CD14-positive monocyte (primary cell): Measurements from ENCODE around the gene NRXN3. TPM values are rescaled to one million over a fixed set of nuclear protein-coding genes. Genes with fewer than 3 reads are reported as not detected.

Experiments
- DNase-seq, 3 donors: peaks; one replicate each; pipeline ENCODE4 v3.0.0-alpha.2; 2011 to 2022
- H2AFZ ChIP-seq: 2 replicates; pipeline ENCODE4 v1.6.0; 2012; ENCODE audit warnings: mild to moderate bottlenecking, low read depth, low read length, inconsistent platforms; ENCODE audit not compliant: insufficient read depth, poor library complexity, severe bottlenecking
- H3K27ac ChIP-seq, 2 donors: 1 replicate in 1 of 2; 2 replicates in 1 of 2; pipeline ENCODE4 v1.5.1; 2012 to 2013; ENCODE audit warnings: low read length in 2 of 2, control low read depth in 1 of 2, inconsistent platforms in 1 of 2, low read depth in 1 of 2, mild to moderate bottlenecking in 1 of 2
- H3K27me3 ChIP-seq, 2 donors: one replicate each; pipeline versions ENCODE4 v1.6.0 to v1.6.1; 2011 to 2013; ENCODE audit warnings: low read length in 2 of 2; ENCODE audit not compliant: control insufficient read depth in 2 of 2, insufficient read depth in 2 of 2
- H3K36me3 ChIP-seq, 2 donors: replicated peaks in 1 of 2; 1 replicate in 1 of 2; 2 replicates in 1 of 2; pipeline versions ENCODE4 v1.5.1 to v1.6.1; 2012 to 2013; ENCODE audit warnings: low read length in 2 of 2, control low read depth in 1 of 2, inconsistent platforms in 1 of 2, mild to moderate bottlenecking in 1 of 2; ENCODE audit not compliant: insufficient read depth in 2 of 2, control insufficient read depth in 1 of 2
- H3K4me1 ChIP-seq, 2 donors: 1 replicate in 1 of 2; 2 replicates in 1 of 2; pipeline versions ENCODE4 v1.5.1 to v1.6.1; 2012 to 2013; ENCODE audit warnings: low read length in 2 of 2, control low read depth in 1 of 2, inconsistent platforms in 1 of 2, mild to moderate bottlenecking in 1 of 2, moderate library complexity in 1 of 2; ENCODE audit not compliant: insufficient read depth in 2 of 2, control insufficient read depth in 1 of 2
- H3K4me2 ChIP-seq: replicated peaks from 2 replicates; pipeline ENCODE3; 2012; ENCODE audit warnings: low read length, moderate library complexity, mild to moderate bottlenecking; ENCODE audit not compliant: poor library complexity, severe bottlenecking; ENCODE audit errors: extremely low read depth
- H3K4me3 ChIP-seq, 3 experiments: fragments of 200-600 bp in 1 of 3; sonication (generic) in 1 of 3; replicated peaks in 1 of 3; 1 replicate in 2 of 3; 2 replicates in 1 of 3; pipeline ENCODE4 v1.5.1; 2011 to 2013; ENCODE audit warnings: low read length in 3 of 3, mild to moderate bottlenecking in 3 of 3, control low read depth in 2 of 3, low read depth in 2 of 3, inconsistent platforms in 1 of 3, moderate library complexity in 1 of 3
- H3K79me2 ChIP-seq: 2 replicates; pipeline ENCODE4 v1.6.0; 2012; ENCODE audit warnings: mild to moderate bottlenecking, control low read depth, inconsistent platforms, low read length, moderate library complexity; ENCODE audit not compliant: insufficient read depth
- H3K9ac ChIP-seq: 2 replicates; pipeline ENCODE4 v1.6.0; 2017; ENCODE audit warnings: low read length, mild to moderate bottlenecking; ENCODE audit not compliant: insufficient read depth, poor library complexity, severe bottlenecking
- H3K9me3 ChIP-seq, 2 donors: replicated peaks in 1 of 2; 1 replicate in 1 of 2; 2 replicates in 1 of 2; pipeline versions ENCODE4 v1.5.1 to v1.6.1; 2012 to 2013; ENCODE audit warnings: low read length in 2 of 2, control low read depth in 1 of 2; ENCODE audit not compliant: control insufficient read depth in 1 of 2, insufficient read depth in 1 of 2
- H4K20me1 ChIP-seq: 2 replicates; pipeline ENCODE4 v1.6.0; 2012; ENCODE audit warnings: mild to moderate bottlenecking, low read length, control low read depth, moderate library complexity; ENCODE audit not compliant: insufficient read depth
- H3K27ac Mint-ChIP-seq, 7 donors: one replicate each; pipeline ENCODE4 v1.8.0; 2020; ENCODE audit warnings: mild to moderate bottlenecking in 7 of 7, mixed read lengths in 7 of 7, moderate library complexity in 6 of 7, inconsistent platforms in 2 of 7
- H3K27me3 Mint-ChIP-seq, 3 donors: one replicate each; pipeline ENCODE4 v1.8.0; 2021 to 2022; ENCODE audit warnings: low read depth in 3 of 3, mild to moderate bottlenecking in 3 of 3, mixed read lengths in 3 of 3, moderate library complexity in 3 of 3, inconsistent platforms in 1 of 3
- H3K36me3 Mint-ChIP-seq, 2 donors: one replicate each; pipeline ENCODE4 v1.8.0; 2020; ENCODE audit warnings: mixed read lengths in 2 of 2, inconsistent platforms in 1 of 2, mild to moderate bottlenecking in 1 of 2
- H3K4me1 Mint-ChIP-seq: one replicate; pipeline ENCODE4 v1.8.0; 2020; ENCODE audit warnings: mild to moderate bottlenecking, mixed read lengths
- H3K4me3 Mint-ChIP-seq, 2 donors: one replicate each; pipeline ENCODE4 v1.8.0; 2020; ENCODE audit warnings: mild to moderate bottlenecking in 2 of 2, mixed read lengths in 2 of 2, moderate library complexity in 1 of 2
- H3K9me3 Mint-ChIP-seq, 7 donors: one replicate each; pipeline ENCODE4 v1.8.0; 2020 to 2022; ENCODE audit warnings: mixed read lengths in 7 of 7, mild to moderate bottlenecking in 6 of 7, moderate library complexity in 6 of 7, inconsistent platforms in 2 of 7
- CTCF ChIP-seq: fragments of 200-600 bp; IDR thresholded peaks from one replicate; pipeline ENCODE4 v1.8.0; 2022; ENCODE audit warnings: antibody characterized with exemption, mild to moderate bottlenecking
- WGBS: methylation state at CpG from one replicate; pipeline ENCODE4 v1.1.5; 2013; ENCODE audit warnings: missing lambda C conversion rate; ENCODE audit not compliant: insufficient coverage; 5-methylcytosine and 5-hydroxymethylcytosine counted together
- intact Hi-C, 2 donors: fragments of 100-400 bp; cut with micrococcal nuclease; formaldehyde crosslinking; loops; one replicate each; pipeline versions ENCODE4 v1.15.0 to v1.15.1; 2023
- polyA plus RNA-seq, 3 donors: library from polyadenylated mRNA; depleted of rRNA in 1 of 3; unstranded in 2 of 3; stranded (reverse) in 1 of 3; fragments of 300-500 nt in 2 of 3; fragments of >200 nt in 1 of 3; fragmentation: Illumina TruSeq in 2 of 3; gene quantifications; 1 replicate in 2 of 3; 2 replicates in 1 of 3; pipeline ENCODE4 v1.2.3, GENCODE V29; 2012 to 2021

NRXN3 gene
- polyA plus RNA-seq, 3 donors = not detected

GRCh38 chr14:79279645-79280597 lies 1109.7 kb downstream of the NRXN3 start:
- no peak overlapping the region for H3K4me3 ChIP-seq
- H3K27me3 Mint-ChIP-seq = peaks cover 55 to 67% (median 58%) of the 10 kb centered on the region in 3 donors
- no peaks in the 10 kb centered on the region for H3K36me3 ChIP-seq
- no peaks in the 10 kb centered on the region for H3K79me2 ChIP-seq
- TF ChIP-seq CTCF = no peak
- peaks cover 0 to 22% of the 10 kb centered on the region in 2 donors for H3K9me3 ChIP-seq
- H3K27me3 ChIP-seq = peaks cover 38 to 70% of the 10 kb centered on the region in 2 donors
- H3K9me3 Mint-ChIP-seq = peaks cover 0 to 13% (median 7%) of the 10 kb centered on the region in 7 donors
- no peak overlapping the region for H3K9ac ChIP-seq
- H3K4me1 ChIP-seq = no peaks in the 10 kb centered on the region
- no peak overlapping the region for H3K4me2 ChIP-seq
- WGBS = 4% methylated on average over 10 of the region's 41 CpGs
- intact Hi-C loops = no loop called here
- H3K4me1 Mint-ChIP-seq = peaks cover 3% of the 10 kb centered on the region
- H3K4me3 Mint-ChIP-seq = peak overlapping the region; percentile 32 to 89
- no peak overlapping the region for H3K27ac ChIP-seq
- H4K20me1 ChIP-seq = no peaks in the 10 kb centered on the region
- no peak overlapping the region for H2AFZ ChIP-seq
- no peaks in the 10 kb centered on the region for H3K36me3 Mint-ChIP-seq
- no peak overlapping the region for H3K27ac Mint-ChIP-seq
- DNase-seq = no peak

- no peaks in the 10 kb centered on the region for H3K79me2 ChIP-seq
- no peaks in the 10 kb centered on the region for H3K36me3 Mint-ChIP-seq
- peak overlapping the region in 1 of 2 donors; percentile 71 for H3K4me3 Mint-ChIP-seq
- H3K4me3 ChIP-seq = no peak overlapping the region
- no peak overlapping the region for H3K9ac ChIP-seq
- H3K27ac ChIP-seq = no peak overlapping the region
- peaks cover 38 to 63% of the 10 kb centered on the region in 2 donors for H3K27me3 ChIP-seq
- TF ChIP-seq CTCF = no peak
- no peak overlapping the region for H3K27ac Mint-ChIP-seq
- H3K4me2 ChIP-seq = no peak overlapping the region
- H2AFZ ChIP-seq = no peak overlapping the region
- H3K4me1 ChIP-seq = no peaks in the 10 kb centered on the region
- 43% methylated on average over 2 of the region's 6 CpGs for WGBS
- intact Hi-C loops = no loop called here
- peaks cover 0 to 22% of the 10 kb centered on the region in 2 donors for H3K9me3 ChIP-seq
- peaks cover 54 to 66% (median 57%) of the 10 kb centered on the region in 3 donors for H3K27me3 Mint-ChIP-seq
- no peaks in the 10 kb centered on the region for H3K36me3 ChIP-seq
- no peak for DNase-seq
- no peaks in the 10 kb centered on the region for H4K20me1 ChIP-seq
- H3K4me1 Mint-ChIP-seq = peaks cover 3% of the 10 kb centered on the region
- H3K9me3 Mint-ChIP-seq = peaks cover 0 to 13% (median 7%) of the 10 kb centered on the region in 7 donors
Observed at GRCh38 chr14:79281244-79282152, 1111.3 kb downstream of the NRXN3 start.
